Measurements from ENCODE around the gene PSME3IP1. TPM values are rescaled to one million over a fixed set of nuclear protein-coding genes. Genes with fewer than 3 reads are reported as not detected.

PSME3IP1 gene
- total RNA-seq, 1 donor, result 71.2 TPM

DNA sequence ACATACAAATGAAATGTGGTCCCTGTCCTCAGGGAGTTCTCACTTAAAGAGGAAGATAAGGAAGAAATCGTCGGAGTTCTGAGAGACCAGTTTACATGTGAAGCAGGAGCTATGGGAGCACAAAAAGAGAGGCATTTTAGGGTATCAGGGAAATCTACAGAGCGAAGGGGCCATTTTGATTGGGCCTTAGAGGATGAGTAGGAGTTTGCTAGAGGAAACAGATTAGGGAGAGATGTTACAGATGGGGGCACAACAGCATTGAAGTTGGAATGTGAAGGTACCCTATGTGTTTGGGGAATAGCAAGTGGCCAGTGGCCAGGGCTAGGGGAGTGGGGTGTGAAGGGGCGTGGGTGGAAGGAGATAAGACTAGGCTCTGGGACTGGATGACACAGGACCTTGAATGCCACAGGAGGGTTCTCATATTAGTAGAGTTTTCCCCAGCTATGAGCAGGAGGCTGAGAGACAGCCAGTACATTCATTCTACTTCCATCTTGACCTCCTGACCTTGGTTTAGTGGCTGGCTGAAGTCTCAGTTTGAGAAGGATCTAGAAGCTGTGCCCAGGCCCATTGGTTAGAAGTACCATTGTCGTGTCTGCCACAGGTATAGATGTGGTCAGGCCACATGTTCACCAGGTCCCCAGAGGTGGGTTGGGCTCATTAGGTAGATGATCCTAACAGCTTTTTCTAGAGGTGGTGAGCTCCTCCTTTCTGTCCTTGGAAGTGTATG lies 58.6 kb downstream of the PSME3IP1 start:
- H3K4me3 ChIP-seq (ENCODE audit: low read depth, low read length), result no peak overlapping the region
- TF ChIP-seq, protein P1, sequence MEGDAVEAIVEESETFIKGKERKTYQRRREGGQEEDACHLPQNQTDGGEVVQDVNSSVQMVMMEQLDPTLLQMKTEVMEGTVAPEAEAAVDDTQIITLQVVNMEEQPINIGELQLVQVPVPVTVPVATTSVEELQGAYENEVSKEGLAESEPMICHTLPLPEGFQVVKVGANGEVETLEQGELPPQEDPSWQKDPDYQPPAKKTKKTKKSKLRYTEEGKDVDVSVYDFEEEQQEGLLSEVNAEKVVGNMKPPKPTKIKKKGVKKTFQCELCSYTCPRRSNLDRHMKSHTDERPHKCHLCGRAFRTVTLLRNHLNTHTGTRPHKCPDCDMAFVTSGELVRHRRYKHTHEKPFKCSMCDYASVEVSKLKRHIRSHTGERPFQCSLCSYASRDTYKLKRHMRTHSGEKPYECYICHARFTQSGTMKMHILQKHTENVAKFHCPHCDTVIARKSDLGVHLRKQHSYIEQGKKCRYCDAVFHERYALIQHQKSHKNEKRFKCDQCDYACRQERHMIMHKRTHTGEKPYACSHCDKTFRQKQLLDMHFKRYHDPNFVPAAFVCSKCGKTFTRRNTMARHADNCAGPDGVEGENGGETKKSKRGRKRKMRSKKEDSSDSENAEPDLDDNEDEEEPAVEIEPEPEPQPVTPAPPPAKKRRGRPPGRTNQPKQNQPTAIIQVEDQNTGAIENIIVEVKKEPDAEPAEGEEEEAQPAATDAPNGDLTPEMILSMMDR (IDR thresholded peaks at IDR 0.05; ENCODE audit: insufficient read depth, low read depth, low read length), result no peak
- DNase-seq (ENCODE audit: low read depth), result no peak

DNA sequence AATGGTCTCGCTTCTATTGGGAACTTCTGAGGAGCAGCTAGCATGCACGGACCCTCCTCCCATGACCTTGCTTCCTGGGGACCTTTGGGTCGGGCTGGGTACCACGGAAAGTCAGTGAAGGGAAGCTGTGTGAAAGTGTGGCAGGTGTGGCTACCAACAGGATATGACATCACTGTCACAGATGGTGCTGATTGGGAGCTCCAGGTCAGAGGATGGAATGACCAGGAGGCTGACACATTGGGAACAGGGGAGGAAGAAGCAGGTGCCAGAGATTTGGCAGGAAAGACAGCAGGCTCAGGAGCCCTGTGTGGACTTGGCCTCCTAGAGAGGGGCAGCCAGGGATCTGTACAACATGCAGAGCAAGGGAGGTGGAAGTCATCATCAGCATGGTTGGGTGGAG lies 59.4 kb downstream of the PSME3IP1 start:
- TF ChIP-seq, protein P1 (IDR thresholded peaks at IDR 0.05; ENCODE audit: insufficient read depth, low read depth, low read length), result no peak
- no peak for DNase-seq (ENCODE audit: low read depth)
- H3K4me3 ChIP-seq (ENCODE audit: low read depth, low read length), result no peak overlapping the region

DNA sequence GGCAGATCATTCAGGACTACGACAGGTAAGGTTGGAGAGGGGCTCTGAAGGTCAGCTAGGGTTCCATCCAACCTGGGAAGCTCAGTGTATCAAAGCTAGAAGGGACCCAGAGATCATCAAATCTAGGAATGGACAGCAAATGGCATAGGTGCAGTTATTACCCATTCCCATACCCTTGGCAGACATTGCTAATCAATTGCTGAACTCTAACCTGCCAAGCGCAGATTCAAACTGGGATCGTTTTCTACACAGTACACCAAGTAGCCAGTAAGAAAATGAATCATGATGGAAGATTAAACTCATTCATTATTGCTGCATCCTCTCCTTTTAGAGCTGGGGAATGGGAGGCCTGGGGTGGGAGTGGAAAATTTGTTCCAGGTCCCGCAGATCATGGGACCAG lies 59.9 kb downstream of the PSME3IP1 start:
- DNase-seq (ENCODE audit: low read depth), result no peak
- TF ChIP-seq, protein P1 (IDR thresholded peaks at IDR 0.05; ENCODE audit: insufficient read depth, low read depth, low read length), result no peak
- H3K4me3 ChIP-seq (ENCODE audit: low read depth, low read length), result no peak overlapping the region

DNA sequence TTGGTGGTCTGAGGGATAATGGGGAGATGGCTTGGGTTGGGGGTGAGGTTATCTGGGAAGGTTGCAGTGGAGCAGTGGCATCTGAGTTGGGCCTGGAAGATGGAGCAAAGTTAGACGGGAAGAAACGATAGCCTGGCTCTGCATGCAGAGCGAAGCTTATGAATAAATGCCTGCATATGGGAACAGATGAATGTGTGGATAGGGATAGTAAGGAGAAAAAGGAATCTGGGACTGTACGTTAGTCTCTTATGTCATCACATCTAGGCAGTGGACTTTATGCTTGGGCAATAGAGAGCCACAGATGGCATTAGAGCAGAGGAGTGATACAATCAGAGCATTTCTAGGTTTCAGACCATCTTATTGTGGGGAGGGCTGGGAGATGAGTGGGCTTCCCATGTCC lies 60.5 kb downstream of the PSME3IP1 start:
- TF ChIP-seq, protein P1 (IDR thresholded peaks at IDR 0.05; ENCODE audit: insufficient read depth, low read depth, low read length), result no peak
- no peak for DNase-seq (ENCODE audit: low read depth)
- H3K4me3 ChIP-seq (ENCODE audit: low read depth, low read length), result no peak overlapping the region

DNA sequence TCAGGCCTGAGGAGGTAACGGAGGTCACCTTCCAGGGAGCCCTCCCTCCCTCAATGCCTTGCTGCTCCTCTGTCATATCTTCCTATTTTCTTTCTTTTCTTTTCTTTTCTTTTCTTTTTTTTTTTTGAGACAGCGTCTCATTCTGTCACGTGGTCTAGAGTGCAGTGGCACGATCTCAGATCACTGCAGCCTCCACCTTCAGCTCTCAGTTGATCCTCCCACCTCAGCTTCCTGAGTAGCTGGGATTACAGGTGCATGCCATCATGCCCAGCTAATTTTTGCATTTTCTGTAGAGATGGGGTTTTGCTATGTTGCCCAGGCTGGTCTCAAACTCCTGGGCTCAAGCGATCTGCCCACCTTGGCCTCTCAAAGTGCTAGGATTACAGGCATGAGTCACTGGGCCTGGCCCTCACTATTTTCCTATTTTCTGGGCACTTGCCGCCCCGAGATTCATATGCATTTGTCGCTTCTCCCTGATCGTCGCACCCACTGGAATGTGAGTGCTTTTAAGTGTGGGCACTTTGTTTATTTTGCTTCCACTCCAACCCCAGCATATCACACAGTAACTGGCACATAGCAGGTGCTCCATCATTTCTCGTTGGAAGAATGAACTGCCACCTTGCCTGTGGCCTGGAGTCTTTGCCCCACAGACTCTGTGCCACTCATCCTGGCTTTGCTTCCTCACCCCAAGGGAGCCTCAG lies 61.7 kb downstream of the PSME3IP1 start:
- no peak for DNase-seq (ENCODE audit: low read depth)
- TF ChIP-seq, protein P1 (IDR thresholded peaks at IDR 0.05; ENCODE audit: insufficient read depth, low read depth, low read length), result no peak
- no peak overlapping the region for H3K4me3 ChIP-seq (ENCODE audit: low read depth, low read length)

DNA sequence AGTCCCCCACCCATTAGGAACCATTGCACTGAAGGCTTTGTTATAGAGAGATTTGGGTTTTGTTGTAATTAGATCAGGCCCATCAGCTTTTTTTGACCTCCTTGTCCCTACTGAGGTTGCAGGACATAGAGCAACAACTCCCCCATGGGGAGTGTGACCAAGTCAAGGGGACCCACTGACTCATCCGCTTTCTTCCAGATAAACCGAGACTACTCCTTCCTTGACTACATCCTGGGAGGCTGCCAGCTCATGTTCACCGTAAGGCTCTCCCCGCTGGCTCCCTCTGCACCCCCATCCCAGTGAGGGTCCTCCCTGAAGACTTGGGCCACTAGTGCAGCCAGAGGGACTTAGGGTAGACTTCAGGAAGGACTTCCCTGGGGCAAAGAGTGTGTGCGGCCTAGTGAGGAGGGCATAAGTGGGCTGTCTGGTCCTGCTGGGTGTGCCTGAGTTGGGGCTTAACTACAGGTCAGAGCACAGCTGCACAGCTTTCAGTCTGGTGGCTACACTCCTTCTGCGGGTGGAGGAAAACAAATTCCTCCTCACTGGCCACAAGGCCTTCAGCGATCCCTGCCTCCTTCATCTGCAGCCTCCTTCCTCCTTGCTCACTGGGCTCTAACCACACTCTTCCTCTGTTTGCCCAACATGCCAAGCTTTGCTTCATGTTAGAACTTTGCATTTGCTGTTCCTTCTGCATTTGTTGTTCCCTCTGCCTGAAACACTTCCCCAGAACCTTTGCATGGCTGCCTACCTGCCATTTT lies 62.4 kb downstream of the PSME3IP1 start:
- H3K4me3 ChIP-seq (ENCODE audit: low read depth, low read length), result no peak overlapping the region
- DNase-seq (ENCODE audit: low read depth), result no peak

More for the DNA sequence above, 62.4 kb downstream of the PSME3IP1 start:
- TF ChIP-seq, protein P1 (IDR thresholded peaks at IDR 0.05; ENCODE audit: insufficient read depth, low read depth, low read length), result no peak
